HEK293T (cell line): ENCODE data around the gene WDPCP.

ENCODE experiments used
- ARNT ChIP-seq: fragments of 450-650 bp; IDR thresholded peaks from 2 replicates; pipeline ENCODE4 v1.6.1; 2017; ENCODE audit warnings: mild to moderate bottlenecking
- BHLHE40 ChIP-seq: fragments of 450-650 bp; IDR thresholded peaks from 2 replicates; pipeline ENCODE4 v1.6.1; 2016; ENCODE audit warnings: mild to moderate bottlenecking, moderate library complexity, borderline replicate concordance
- CTBP1 ChIP-seq: fragments of 450-650 bp; IDR thresholded peaks from 2 replicates; pipeline ENCODE4 v1.6.1; 2016; ENCODE audit warnings: borderline replicate concordance
- FOXA1 ChIP-seq: fragments of 450-650 bp; IDR thresholded peaks from 2 replicates; pipeline ENCODE4 v1.6.1; 2016; ENCODE audit warnings: mild to moderate bottlenecking
- HDGF ChIP-seq: fragments of 450-650 bp; IDR thresholded peaks from 2 replicates; pipeline ENCODE4 v1.6.1; 2017; ENCODE audit warnings: antibody characterized with exemption, borderline replicate concordance
- L3MBTL2 ChIP-seq: fragments of 450-650 bp; conservative IDR thresholded peaks from 2 replicates; pipeline ENCODE4 v1.6.1; 2016; ENCODE audit warnings: mild to moderate bottlenecking
- SP1 ChIP-seq: fragments of 450-650 bp; IDR thresholded peaks from 2 replicates; pipeline ENCODE4 v1.6.1; 2017
- TF ChIP-seq, protein P1 (sequence below): fragments of 450-650 bp; IDR thresholded peaks from 2 replicates; pipeline ENCODE4 v1.6.1; 2016

GRCh38 chr2:63124850-63125249, 463.4 kb downstream of the WDPCP start:
- no peak for TF ChIP-seq FOXA1
- TF ChIP-seq CTBP1: no peak
- TF ChIP-seq HDGF: no peak
- TF ChIP-seq BHLHE40: no peak
- TF ChIP-seq L3MBTL2: no peak
- TF ChIP-seq, protein P1, sequence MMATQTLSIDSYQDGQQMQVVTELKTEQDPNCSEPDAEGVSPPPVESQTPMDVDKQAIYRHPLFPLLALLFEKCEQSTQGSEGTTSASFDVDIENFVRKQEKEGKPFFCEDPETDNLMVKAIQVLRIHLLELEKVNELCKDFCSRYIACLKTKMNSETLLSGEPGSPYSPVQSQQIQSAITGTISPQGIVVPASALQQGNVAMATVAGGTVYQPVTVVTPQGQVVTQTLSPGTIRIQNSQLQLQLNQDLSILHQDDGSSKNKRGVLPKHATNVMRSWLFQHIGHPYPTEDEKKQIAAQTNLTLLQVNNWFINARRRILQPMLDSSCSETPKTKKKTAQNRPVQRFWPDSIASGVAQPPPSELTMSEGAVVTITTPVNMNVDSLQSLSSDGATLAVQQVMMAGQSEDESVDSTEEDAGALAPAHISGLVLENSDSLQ: no peak
- no peak for TF ChIP-seq ARNT
- no peak for TF ChIP-seq SP1
